Measurements from ENCODE around the gene CPXM1. TPM values are rescaled to one million over a fixed set of nuclear protein-coding genes. Genes with fewer than 3 reads are reported as not detected.

The CPXM1 gene
- total and polyA plus RNA-seq, 2 donors (not counting 3 experiments of a cell fraction or from before 2014, with no cell fraction given) = 18.9 to 20.3 TPM

DNA sequence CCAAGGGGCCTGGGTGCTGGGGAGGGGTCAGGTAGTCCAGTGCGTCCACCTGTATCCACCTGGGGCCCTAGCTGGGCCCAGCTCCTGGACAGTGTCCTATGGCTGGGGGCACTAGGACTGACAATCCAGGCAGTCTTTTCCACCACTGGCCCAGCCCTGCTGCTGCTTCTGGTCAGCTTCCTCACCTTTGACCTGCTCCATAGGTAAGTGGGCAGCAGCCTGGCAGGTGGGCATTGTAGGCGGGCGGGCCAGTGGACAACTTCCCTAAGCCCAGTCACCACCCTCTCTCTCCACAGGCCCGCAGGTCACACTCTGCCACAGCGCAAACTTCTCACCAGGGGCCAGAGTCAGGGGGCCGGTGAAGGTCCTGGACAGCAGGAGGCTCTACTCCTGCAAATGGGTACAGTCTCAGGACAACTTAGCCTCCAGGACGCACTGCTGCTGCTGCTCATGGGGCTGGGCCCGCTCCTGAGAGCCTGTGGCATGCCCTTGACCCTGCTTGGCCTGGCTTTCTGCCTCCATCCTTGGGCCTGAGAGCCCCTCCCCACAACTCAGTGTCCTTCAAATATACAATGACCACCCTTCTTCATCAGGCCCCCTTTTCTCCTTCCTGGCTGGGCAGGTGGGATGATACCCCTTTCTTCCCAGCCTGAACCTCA lies 14.9 kb upstream of the CPXM1 start:
- H3K4me2 ChIP-seq (ENCODE audit: insufficient read depth, low read length) = no peak overlapping the region
- peaks cover 1% of the 10 kb centered on the region for H3K9me3 ChIP-seq (replicated peaks; ENCODE audit: control insufficient read depth, insufficient read depth, low read length)
- no peaks in the 10 kb centered on the region for H3K4me1 ChIP-seq (ENCODE audit: control insufficient read depth, extremely low read depth, insufficient read depth, low read length)
- H3K27me3 ChIP-seq (ENCODE audit: control insufficient read depth in 2 of 2, insufficient read depth in 2 of 2, low read length in 2 of 2) = peaks cover 13 to 19% of the 10 kb centered on the region in 2 experiments
- no peak overlapping the region for H2AFZ ChIP-seq (ENCODE audit: low read depth, low read length)
- no TSS peak for BruUV-seq (replicated peaks)
- H3K9ac ChIP-seq (replicated peaks; ENCODE audit: extremely low read depth, insufficient read depth, low read length) = no peak overlapping the region
- H3K36me3 ChIP-seq (ENCODE audit: control insufficient read depth in 2 of 2, extremely low read depth in 1 of 2, insufficient read depth in 2 of 2, low read length in 2 of 2) = no peaks in the 10 kb centered on the region
- H3K27ac ChIP-seq (ENCODE audit: insufficient read depth, low read depth, low read length) = no peak overlapping the region
- dilution Hi-C loops (cut with MboI; ENCODE audit: extremely low pct_ligation_motif_present, low sequenced_read_pairs) (no loop called here), intact Hi-C loops (cut with micrococcal nuclease) (no loop called here)
- CTCF ChIA-PET = no interaction called here
- no peaks in the 10 kb centered on the region for H4K20me1 ChIP-seq (replicated peaks; ENCODE audit: control insufficient read depth, extremely low read depth, insufficient read depth, low read length)
- H3K9me1 ChIP-seq (replicated peaks; ENCODE audit: control insufficient read depth, extremely low read depth, insufficient read depth, low read length) = no peaks in the 10 kb centered on the region
- FAIRE-seq (no peak), DNase-seq (ENCODE audit: low read depth, low spot score) (no peak)
- no peak overlapping the region for H3K4me3 ChIP-seq (replicated peaks in 1 of 3; ENCODE audit: insufficient read depth in 1 of 3, low read depth in 1 of 3, low read length in 3 of 3)
- no peak for TF ChIP-seq GATA2 (IDR thresholded peaks at IDR 0.05; ENCODE audit: insufficient read depth, insufficient read length, low read depth, low read length)
- no peak for TF ChIP-seq EZH2 (IDR thresholded peaks at IDR 0.05; ENCODE audit: borderline replicate concordance, low read depth, low read length, severe bottlenecking)
- no peak for TF ChIP-seq MYC (IDR thresholded peaks at IDR 0.05; ENCODE audit: low read depth, low read length)
- TF ChIP-seq JUN (IDR thresholded peaks at IDR 0.05; ENCODE audit: borderline replicate concordance, insufficient read depth, insufficient read length, low read depth) = no peak
- TF ChIP-seq POLR2AphosphoS5 (IDR thresholded peaks at IDR 0.05; ENCODE audit: insufficient read depth, low read depth, low read length) = no peak
- TF ChIP-seq, protein P1, sequence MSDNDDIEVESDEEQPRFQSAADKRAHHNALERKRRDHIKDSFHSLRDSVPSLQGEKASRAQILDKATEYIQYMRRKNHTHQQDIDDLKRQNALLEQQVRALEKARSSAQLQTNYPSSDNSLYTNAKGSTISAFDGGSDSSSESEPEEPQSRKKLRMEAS (IDR thresholded peaks at IDR 0.05; ENCODE audit: insufficient read depth, insufficient read length) = no peak
- TF ChIP-seq FOS (IDR thresholded peaks at IDR 0.05; ENCODE audit: borderline replicate concordance, insufficient read depth, low read length) = no peak
- TF ChIP-seq POLR2A (IDR thresholded peaks at IDR 0.05; ENCODE audit: low read depth, low read length) = no peak
- TF ChIP-seq, protein P2, sequence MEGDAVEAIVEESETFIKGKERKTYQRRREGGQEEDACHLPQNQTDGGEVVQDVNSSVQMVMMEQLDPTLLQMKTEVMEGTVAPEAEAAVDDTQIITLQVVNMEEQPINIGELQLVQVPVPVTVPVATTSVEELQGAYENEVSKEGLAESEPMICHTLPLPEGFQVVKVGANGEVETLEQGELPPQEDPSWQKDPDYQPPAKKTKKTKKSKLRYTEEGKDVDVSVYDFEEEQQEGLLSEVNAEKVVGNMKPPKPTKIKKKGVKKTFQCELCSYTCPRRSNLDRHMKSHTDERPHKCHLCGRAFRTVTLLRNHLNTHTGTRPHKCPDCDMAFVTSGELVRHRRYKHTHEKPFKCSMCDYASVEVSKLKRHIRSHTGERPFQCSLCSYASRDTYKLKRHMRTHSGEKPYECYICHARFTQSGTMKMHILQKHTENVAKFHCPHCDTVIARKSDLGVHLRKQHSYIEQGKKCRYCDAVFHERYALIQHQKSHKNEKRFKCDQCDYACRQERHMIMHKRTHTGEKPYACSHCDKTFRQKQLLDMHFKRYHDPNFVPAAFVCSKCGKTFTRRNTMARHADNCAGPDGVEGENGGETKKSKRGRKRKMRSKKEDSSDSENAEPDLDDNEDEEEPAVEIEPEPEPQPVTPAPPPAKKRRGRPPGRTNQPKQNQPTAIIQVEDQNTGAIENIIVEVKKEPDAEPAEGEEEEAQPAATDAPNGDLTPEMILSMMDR (IDR thresholded peaks at IDR 0.05; ENCODE audit: extremely low read depth in 1 of 2, insufficient read depth in 1 of 2, low read depth in 1 of 2, low read length in 2 of 2) = no peak
- POLR2A ChIA-PET = no interaction called here
- no peaks in the 10 kb centered on the region for H3K79me2 ChIP-seq (ENCODE audit: control insufficient read depth, insufficient read depth, low read length)

Measured in endothelial cell of umbilical vein (primary cell).